Globus pallidus (tissue), 1 donor: ENCODE measurements around the gene DCLK2.
A peak's percentile ranks its signal among the peaks of the same experiment; 100 is the strongest.

ENCODE experiments used
- DNase-seq: peaks from one replicate; pipeline ENCODE4 v3.0.0-alpha.2; 2015; ENCODE audit warnings: low spot score

The DCLK2 gene

DNA sequence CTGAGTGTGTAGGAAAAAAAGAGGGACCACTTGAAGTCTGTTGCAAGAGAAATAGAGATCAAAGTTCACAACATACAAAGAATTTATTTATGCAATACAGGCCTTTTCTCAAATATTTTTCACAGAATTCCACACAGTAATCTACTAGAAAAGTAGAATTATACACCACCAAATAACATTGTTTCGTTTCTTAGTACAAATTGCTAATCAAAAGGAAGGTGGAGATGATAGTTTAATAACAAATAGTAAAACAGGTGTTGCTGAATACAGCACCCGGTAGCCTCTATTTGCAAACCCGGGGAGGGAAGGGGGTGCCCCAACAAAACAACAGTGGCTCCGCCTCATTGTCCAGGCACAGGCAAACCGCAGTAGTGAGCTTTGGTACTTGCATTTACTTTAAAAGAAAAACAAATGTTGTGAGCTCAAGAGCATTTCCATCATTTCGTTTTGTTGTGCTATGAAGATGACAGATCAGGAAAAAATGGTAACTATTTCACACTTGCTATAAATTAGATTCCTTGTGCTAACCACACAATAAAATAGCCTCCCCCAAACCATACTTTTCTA, 186.4 kb downstream of the DCLK2 start:
- no peak for DNase-seq

- DNase-seq = no peak
These were observed 187.6 kb downstream of the DCLK2 start for GRCh38 chr4:150265806-150266205.

- no peak for DNase-seq
These were observed 190.2 kb downstream of the DCLK2 start for GRCh38 chr4:150268444-150268843.

DNA sequence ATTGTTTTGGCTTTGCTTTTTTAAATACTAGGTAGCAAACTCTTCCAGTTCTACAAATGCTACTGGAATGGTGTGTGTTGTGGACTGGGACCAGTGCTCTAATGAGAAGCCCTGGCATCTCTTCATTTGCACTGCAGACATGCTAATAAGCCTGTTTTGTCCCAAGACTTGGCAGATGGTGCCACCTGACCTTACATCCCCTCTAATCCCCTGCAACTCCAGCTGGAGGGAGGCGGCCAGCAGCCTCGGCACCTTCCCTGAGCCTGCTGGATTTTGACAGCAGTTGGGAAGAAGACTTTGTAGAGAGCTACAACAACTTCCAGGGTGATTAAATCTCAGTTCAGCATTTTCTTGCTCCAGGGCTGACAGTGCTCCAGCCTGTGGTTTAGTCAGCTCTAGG, 200.0 kb downstream of the DCLK2 start:
- no peak for DNase-seq

GRCh38 chr4:150280081-150280895, 202.0 kb downstream of the DCLK2 start:
- DNase-seq = no peak

- DNase-seq = no peak
These were observed 202.7 kb downstream of the DCLK2 start for GRCh38 chr4:150280975-150281374.

DNA sequence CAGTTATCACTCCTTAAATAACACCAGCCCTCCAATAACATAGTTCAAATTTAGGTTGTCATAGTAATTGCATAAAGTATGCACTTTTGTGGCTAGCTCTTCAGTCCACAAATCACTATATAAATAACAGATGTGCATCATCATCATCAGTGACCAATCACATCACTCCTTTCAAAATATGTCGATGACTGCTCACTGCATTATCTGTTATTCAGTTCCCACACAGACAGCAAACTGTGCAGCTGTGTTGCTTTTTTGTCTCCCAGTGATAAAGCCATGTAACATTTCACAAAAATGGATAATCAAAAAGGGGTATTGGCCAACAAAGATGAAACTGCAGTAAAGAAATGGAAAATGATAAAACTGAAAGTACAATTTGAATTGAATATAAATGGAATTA, 205.4 kb downstream of the DCLK2 start:
- DNase-seq = no peak

DNA sequence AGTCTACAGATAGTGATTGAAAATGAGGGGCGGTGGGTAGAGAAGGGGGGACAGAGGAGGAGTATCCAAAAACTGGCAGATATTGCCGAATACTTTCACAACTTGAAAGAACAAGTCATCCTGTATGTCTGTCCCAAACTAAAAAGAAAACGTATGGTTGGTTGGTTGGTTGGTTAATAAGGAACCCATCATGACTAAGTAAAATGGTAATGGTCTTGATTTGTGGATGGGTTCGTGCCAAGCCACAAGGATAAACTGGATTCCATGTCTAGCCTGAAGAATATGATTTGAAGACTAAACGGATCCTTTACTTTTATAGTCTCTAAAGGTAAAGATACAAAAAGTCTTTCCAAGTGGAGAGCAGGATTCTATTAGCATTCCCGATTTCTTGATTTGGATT, 208.4 kb downstream of the DCLK2 start:
- no peak for DNase-seq

DNA sequence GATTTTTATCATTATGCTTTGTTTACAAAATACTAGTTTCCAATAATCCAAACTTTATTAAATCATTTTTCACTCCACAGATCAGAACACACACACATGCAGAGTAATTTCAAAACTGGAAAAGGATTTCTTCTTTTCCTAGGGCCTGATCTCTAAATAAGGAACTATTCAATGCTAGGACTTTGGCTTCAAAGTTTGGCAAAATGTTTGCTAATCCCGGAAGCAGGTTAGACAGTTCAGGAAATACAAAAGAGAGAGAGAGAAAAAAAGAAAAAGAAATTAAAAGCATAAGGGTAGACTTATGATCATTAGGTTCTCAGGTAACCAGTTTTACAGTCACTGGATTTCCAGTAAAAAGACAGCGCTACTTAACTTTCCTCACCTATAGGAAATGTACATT, 211.0 kb downstream of the DCLK2 start:
- DNase-seq = no peak

DNA sequence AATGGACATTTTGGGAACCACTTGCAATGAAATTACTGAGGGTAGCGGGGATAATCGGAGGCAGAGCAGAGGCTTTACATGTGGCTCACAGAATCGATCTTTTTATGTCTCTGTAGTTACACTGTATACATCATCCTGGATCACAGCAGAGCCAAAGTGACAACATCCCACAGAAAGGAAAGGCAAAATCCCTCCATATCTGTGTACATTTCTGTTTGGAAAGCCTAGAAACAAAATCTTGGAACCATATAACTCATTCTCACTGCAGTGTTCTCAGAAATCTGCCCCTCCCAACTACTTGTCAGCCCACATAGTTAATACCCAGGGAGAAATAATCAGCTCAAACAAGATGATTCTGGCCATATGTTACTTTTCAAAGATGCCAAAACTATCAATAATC, 211.6 kb downstream of the DCLK2 start:
- no peak for DNase-seq

DNA sequence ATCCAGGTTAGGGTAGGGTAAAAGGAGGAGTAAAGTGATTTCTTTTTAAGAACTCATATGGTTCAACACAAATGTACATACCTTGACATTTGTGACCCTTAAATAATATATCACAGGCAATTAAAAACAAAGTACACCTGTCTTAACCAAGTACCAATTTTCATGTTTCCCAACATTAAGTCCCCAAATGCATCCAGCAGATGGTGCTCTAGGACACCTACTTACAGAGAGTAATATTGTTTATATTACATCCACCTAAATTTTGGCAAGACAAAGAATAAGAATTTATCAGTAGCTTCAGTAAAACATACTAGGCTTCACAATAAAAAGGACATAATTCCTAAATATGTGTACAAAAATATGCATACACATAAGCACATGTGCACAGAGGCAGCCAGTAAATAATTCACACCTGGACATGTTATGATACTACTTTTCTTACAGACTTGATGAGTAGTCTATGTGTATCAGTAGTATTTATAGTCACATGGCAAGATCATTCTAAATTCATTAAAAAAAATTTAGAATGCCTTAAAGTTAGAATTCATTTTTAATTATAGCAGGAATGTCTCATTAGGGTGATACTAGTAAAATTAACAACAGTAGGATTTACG, 219.7 kb downstream of the DCLK2 start:
- peak; percentile 24 for DNase-seq

DNA sequence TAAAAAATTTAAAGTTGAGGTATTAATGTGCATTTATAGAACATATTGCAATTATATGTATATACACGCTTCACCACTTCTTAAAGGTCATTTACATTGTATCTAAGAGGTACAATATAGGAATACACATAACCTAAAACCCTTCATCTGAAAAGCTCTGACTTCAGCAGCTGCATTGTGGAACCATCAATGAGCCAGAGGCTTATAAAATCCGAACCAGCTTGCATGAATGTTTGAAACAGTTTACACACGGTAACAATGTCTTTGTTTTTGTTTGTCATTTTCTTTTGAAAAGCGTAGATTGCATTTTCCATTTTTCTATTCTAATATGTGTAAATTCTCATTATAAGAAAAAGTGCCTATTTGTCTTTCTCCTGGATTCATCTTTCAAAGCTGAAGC, 221.6 kb downstream of the DCLK2 start:
- DNase-seq = no peak

GRCh38 chr4:150302553-150302952, 224.3 kb downstream of the DCLK2 start:
- no peak for DNase-seq

DNA sequence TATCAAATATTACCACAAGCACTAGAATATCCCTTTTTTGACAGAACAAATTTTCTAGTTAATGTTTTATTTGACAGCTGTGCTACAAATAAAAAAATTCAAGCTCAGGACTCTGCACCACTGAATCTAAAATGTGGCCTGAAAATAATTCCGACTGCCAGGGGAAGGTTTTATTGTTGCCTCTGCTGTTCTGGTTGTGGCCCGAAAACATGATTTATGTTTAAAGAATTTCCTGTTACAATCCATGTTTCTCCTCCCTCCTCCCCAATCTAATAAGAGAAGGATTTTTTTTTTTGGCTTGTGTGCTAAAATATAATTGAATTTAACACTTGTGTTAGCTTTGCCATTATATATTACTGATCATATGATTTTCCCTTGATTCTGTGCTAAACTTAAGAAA, 227.8 kb downstream of the DCLK2 start:
- DNase-seq = no peak

DNA sequence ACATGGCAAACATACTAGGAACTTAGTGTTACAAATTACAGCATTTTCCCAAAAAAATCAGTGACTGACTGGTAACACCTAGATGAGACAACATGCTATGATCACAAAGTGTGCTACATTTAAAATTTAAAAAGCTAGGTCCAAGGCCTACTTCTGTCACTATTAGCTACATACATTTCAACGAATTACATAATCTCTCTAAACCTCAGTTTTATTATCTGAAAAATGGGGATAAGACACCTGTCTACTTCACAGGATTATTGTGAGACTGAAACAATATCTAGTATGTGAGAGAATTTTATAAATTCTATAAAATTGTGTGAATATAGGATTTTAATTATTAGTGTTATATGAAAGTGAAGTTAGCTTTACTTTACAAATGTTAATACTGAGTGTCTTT, 228.5 kb downstream of the DCLK2 start:
- no peak for DNase-seq
